ENCODE results near the gene COL5A1. TPM values are rescaled to one million over a fixed set of nuclear protein-coding genes. Genes with fewer than 3 reads are reported as not detected.
A peak's percentile ranks its signal among the peaks of the same experiment; 100 is the strongest.

COL5A1 gene
- total and polyA plus RNA-seq, 4 donors: 38.2 to 135 (median 88.3) TPM

- H3K36me3 ChIP-seq (ENCODE audit: control insufficient read depth, insufficient read depth, low read length): peaks cover 18% of the 10 kb centered on the region
- H3K27me3 ChIP-seq (ENCODE audit: control insufficient read depth, insufficient read depth, low read length): peaks cover 3% of the 10 kb centered on the region
- no peak overlapping the region for H3K27ac ChIP-seq (ENCODE audit: low read depth, low read length)
- 88% methylated on average over 13 of the region's 13 CpGs for WGBS (ENCODE audit: insufficient coverage)
- H3K4me1 ChIP-seq (ENCODE audit: control insufficient read depth, insufficient read depth, low read length): peaks cover 42% of the 10 kb centered on the region
- H3K9me3 ChIP-seq (ENCODE audit: control insufficient read depth, insufficient read depth, low read length): no peaks in the 10 kb centered on the region
- no peak overlapping the region for H3K4me3 ChIP-seq (ENCODE audit: low read depth, low read length)
- no peak for DNase-seq (ENCODE audit: low read depth in 4 of 6, low spot score in 6 of 6)
Measured at GRCh38 chr9:134778156-134778555, 136.6 kb downstream of the COL5A1 start.

GRCh38 chr9:134778841-134779411 is 137.3 kb downstream of the COL5A1 start:
- H3K27ac ChIP-seq (ENCODE audit: low read depth, low read length): no peak overlapping the region
- peaks cover 44% of the 10 kb centered on the region for H3K4me1 ChIP-seq (ENCODE audit: control insufficient read depth, insufficient read depth, low read length)
- no peaks in the 10 kb centered on the region for H3K9me3 ChIP-seq (ENCODE audit: control insufficient read depth, insufficient read depth, low read length)
- no peak overlapping the region for H3K4me3 ChIP-seq (ENCODE audit: low read depth, low read length)
- DNase-seq (ENCODE audit: low read depth in 4 of 6, low spot score in 6 of 6): peak in 2 of 6 donors; percentile 75 to 80
- peaks cover 3% of the 10 kb centered on the region for H3K27me3 ChIP-seq (ENCODE audit: control insufficient read depth, insufficient read depth, low read length)
- WGBS (ENCODE audit: insufficient coverage): 35% methylated on average over 12 of the region's 17 CpGs
- H3K36me3 ChIP-seq (ENCODE audit: control insufficient read depth, insufficient read depth, low read length): peaks cover 12% of the 10 kb centered on the region

GRCh38 chr9:134779640-134780039 is 138.0 kb downstream of the COL5A1 start:
- 95% methylated on average over 8 of the region's 8 CpGs for WGBS (ENCODE audit: insufficient coverage)
- peaks cover 47% of the 10 kb centered on the region for H3K4me1 ChIP-seq (ENCODE audit: control insufficient read depth, insufficient read depth, low read length)
- no peaks in the 10 kb centered on the region for H3K9me3 ChIP-seq (ENCODE audit: control insufficient read depth, insufficient read depth, low read length)
- H3K4me3 ChIP-seq (ENCODE audit: low read depth, low read length): no peak overlapping the region
- peaks cover 3% of the 10 kb centered on the region for H3K27me3 ChIP-seq (ENCODE audit: control insufficient read depth, insufficient read depth, low read length)
- peaks cover 12% of the 10 kb centered on the region for H3K36me3 ChIP-seq (ENCODE audit: control insufficient read depth, insufficient read depth, low read length)
- no peak overlapping the region for H3K27ac ChIP-seq (ENCODE audit: low read depth, low read length)
- no peak for DNase-seq (ENCODE audit: low read depth in 4 of 6, low spot score in 6 of 6)

GRCh38 chr9:134781591-134782302 is 140.1 kb downstream of the COL5A1 start:
- Histone ChIP-seq H3K9me3 (ENCODE audit: control insufficient read depth, insufficient read depth, low read length) (no peaks in the 10 kb centered on the region), H3K4me3 (ENCODE audit: low read depth, low read length) (no peak overlapping the region), H3K27me3 (ENCODE audit: control insufficient read depth, insufficient read depth, low read length) (peaks cover 3% of the 10 kb centered on the region), H3K36me3 (ENCODE audit: control insufficient read depth, insufficient read depth, low read length) (peaks cover 12% of the 10 kb centered on the region), H3K4me1 (ENCODE audit: control insufficient read depth, insufficient read depth, low read length) (peaks cover 43% of the 10 kb centered on the region), H3K27ac (ENCODE audit: low read depth, low read length) (no peak overlapping the region)
- DNase-seq (ENCODE audit: low read depth in 4 of 6, low spot score in 6 of 6): peak in 1 of 6 donors; percentile 26
- 46% methylated on average over 28 of the region's 28 CpGs for WGBS (ENCODE audit: insufficient coverage)

GRCh38 chr9:134782921-134783698 is 141.5 kb downstream of the COL5A1 start:
- DNase-seq (ENCODE audit: low read depth in 4 of 6, low spot score in 6 of 6): no peak
- Histone ChIP-seq H3K27me3 (ENCODE audit: control insufficient read depth, insufficient read depth, low read length) (peaks cover 3% of the 10 kb centered on the region), H3K4me3 (ENCODE audit: low read depth, low read length) (no peak overlapping the region), H3K4me1 (ENCODE audit: control insufficient read depth, insufficient read depth, low read length) (peaks cover 43% of the 10 kb centered on the region), H3K27ac (ENCODE audit: low read depth, low read length) (no peak overlapping the region), H3K9me3 (ENCODE audit: control insufficient read depth, insufficient read depth, low read length) (no peaks in the 10 kb centered on the region), H3K36me3 (ENCODE audit: control insufficient read depth, insufficient read depth, low read length) (peaks cover 12% of the 10 kb centered on the region)
- WGBS (ENCODE audit: insufficient coverage): 71% methylated on average over 32 of the region's 33 CpGs

- no peaks in the 10 kb centered on the region for H3K9me3 ChIP-seq (ENCODE audit: control insufficient read depth, insufficient read depth, low read length)
- 76% methylated on average over 12 of the region's 12 CpGs for WGBS (ENCODE audit: insufficient coverage)
- H3K4me1 ChIP-seq (ENCODE audit: control insufficient read depth, insufficient read depth, low read length): peaks cover 38% of the 10 kb centered on the region
- DNase-seq (ENCODE audit: low read depth in 4 of 6, low spot score in 6 of 6): no peak
- H3K27ac ChIP-seq (ENCODE audit: low read depth, low read length): no peak overlapping the region
- no peak overlapping the region for H3K4me3 ChIP-seq (ENCODE audit: low read depth, low read length)
- peaks cover 12% of the 10 kb centered on the region for H3K36me3 ChIP-seq (ENCODE audit: control insufficient read depth, insufficient read depth, low read length)
- H3K27me3 ChIP-seq (ENCODE audit: control insufficient read depth, insufficient read depth, low read length): peaks cover 3% of the 10 kb centered on the region
Measured at GRCh38 chr9:134783699-134784039, 142.1 kb downstream of the COL5A1 start.

GRCh38 chr9:134784577-134785305 is 143.1 kb downstream of the COL5A1 start:
- 52% methylated on average over 19 of the region's 23 CpGs for WGBS (ENCODE audit: insufficient coverage)
- Histone ChIP-seq H3K36me3 (ENCODE audit: control insufficient read depth, insufficient read depth, low read length) (peaks cover 12% of the 10 kb centered on the region), H3K9me3 (ENCODE audit: control insufficient read depth, insufficient read depth, low read length) (no peaks in the 10 kb centered on the region), H3K27me3 (ENCODE audit: control insufficient read depth, insufficient read depth, low read length) (peaks cover 3% of the 10 kb centered on the region), H3K27ac (ENCODE audit: low read depth, low read length) (no peak overlapping the region), H3K4me3 (ENCODE audit: low read depth, low read length) (no peak overlapping the region), H3K4me1 (ENCODE audit: control insufficient read depth, insufficient read depth, low read length) (peaks cover 38% of the 10 kb centered on the region)
- peak in 1 of 6 donors; percentile 68 for DNase-seq (ENCODE audit: low read depth in 4 of 6, low spot score in 6 of 6)

- no peak for DNase-seq (ENCODE audit: low read depth in 4 of 6, low spot score in 6 of 6)
- H3K9me3 ChIP-seq (ENCODE audit: control insufficient read depth, insufficient read depth, low read length): no peaks in the 10 kb centered on the region
- H3K27ac ChIP-seq (ENCODE audit: low read depth, low read length): no peak overlapping the region
- H3K4me1 ChIP-seq (ENCODE audit: control insufficient read depth, insufficient read depth, low read length): peaks cover 38% of the 10 kb centered on the region
- WGBS (ENCODE audit: insufficient coverage): 85% methylated on average over 23 of the region's 23 CpGs
- peaks cover 5% of the 10 kb centered on the region for H3K36me3 ChIP-seq (ENCODE audit: control insufficient read depth, insufficient read depth, low read length)
- H3K4me3 ChIP-seq (ENCODE audit: low read depth, low read length): no peak overlapping the region
- peaks cover 3% of the 10 kb centered on the region for H3K27me3 ChIP-seq (ENCODE audit: control insufficient read depth, insufficient read depth, low read length)
Measured at GRCh38 chr9:134785325-134786108, 143.9 kb downstream of the COL5A1 start.

Measured in spinal cord (tissue), 10 donors.